ENCODE measurements around the gene SLC26A1. TPM values are rescaled to one million over a fixed set of nuclear protein-coding genes. Genes with fewer than 3 reads are reported as not detected.
A peak's percentile ranks its signal among the peaks of the same experiment; 100 is the strongest.

SLC26A1 gene
- total RNA-seq, 1 donor from 2014 or later, result under 0.01 TPM

DNA sequence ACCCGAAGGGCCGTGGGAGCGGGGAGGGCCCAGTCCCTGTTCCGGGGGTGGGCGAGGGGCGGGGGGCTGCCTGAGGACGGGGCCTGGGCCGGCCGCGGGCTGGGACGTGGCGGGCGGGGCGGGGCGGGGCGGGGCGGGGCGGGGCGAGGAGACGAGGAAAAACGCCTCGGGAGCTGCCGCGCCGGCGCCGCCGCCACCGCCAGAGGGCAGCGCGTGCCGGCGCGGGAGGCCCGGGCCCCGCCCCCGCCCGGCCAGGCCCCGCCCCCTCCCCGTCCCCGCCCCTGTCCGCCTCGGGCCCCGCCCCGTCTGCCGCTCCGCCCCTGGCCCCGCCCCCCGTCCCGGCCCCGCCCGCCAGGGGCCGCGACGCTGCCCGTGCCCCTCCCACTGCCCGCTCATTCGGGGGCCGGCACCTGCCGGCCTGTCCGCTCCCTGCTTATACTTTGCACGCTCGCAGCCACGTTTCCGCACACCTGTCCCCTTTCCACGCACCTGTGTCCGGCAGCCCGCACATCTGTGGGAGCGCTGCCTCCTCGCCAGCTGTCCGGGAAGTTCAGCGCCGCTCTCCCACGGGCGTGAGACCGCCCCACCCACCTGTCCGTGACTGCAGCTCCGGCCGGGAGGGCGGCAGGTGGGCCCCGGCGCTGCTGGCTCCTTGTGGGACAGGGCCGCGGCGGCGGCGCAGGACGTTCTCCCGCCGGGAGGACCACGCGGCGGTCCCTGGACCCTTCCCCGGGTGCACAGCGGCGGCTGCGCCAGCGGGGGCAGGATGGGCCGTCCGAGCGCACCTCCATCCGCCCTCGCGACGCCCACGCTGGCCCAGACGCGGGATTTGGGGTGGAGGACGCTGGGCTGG, 16.6 kb upstream of the SLC26A1 start:
- H3K36me3 ChIP-seq (ENCODE audit: control insufficient read depth, insufficient read depth, low read length), result peaks cover 2% of the 10 kb centered on the region
- peak overlapping the region; percentile 60 for H3K4me3 ChIP-seq (ENCODE audit: low read depth, low read length)
- no peak for DNase-seq (ENCODE audit: low read depth)
- H3K27me3 ChIP-seq (ENCODE audit: control insufficient read depth, insufficient read depth, low read length), result peaks cover 14% of the 10 kb centered on the region
- TF ChIP-seq CTCF (IDR thresholded peaks at IDR 0.05; ENCODE audit: insufficient read depth, low read length, severe bottlenecking), result peak; percentile 12
- FAIRE-seq, result no peak

- DNase-seq (ENCODE audit: low read depth), result no peak
- TF ChIP-seq CTCF (IDR thresholded peaks at IDR 0.05; ENCODE audit: insufficient read depth, low read length, severe bottlenecking), result no peak
Observed at GRCh38 chr4:1008840-1009541, 15.8 kb upstream of the SLC26A1 start.

GRCh38 chr4:1006856-1007255, 13.7 kb upstream of the SLC26A1 start:
- TF ChIP-seq CTCF (IDR thresholded peaks at IDR 0.05; ENCODE audit: insufficient read depth, low read length, severe bottlenecking), result no peak
- Histone ChIP-seq H3K36me3 (ENCODE audit: control insufficient read depth, insufficient read depth, low read length) (no peaks in the 10 kb centered on the region), H3K4me3 (ENCODE audit: low read depth, low read length) (no peak overlapping the region), H3K27me3 (ENCODE audit: control insufficient read depth, insufficient read depth, low read length) (peaks cover 27% of the 10 kb centered on the region)
- DNase-seq (ENCODE audit: low read depth) (no peak), FAIRE-seq (no peak)

More at GRCh38 chr4:1008840-1009541, 15.8 kb upstream of the SLC26A1 start:
- FAIRE-seq, result no peak
- Histone ChIP-seq H3K36me3 (ENCODE audit: control insufficient read depth, insufficient read depth, low read length) (peaks cover 2% of the 10 kb centered on the region), H3K27me3 (ENCODE audit: control insufficient read depth, insufficient read depth, low read length) (peaks cover 15% of the 10 kb centered on the region), H3K4me3 (ENCODE audit: low read depth, low read length) (peak overlapping the region; percentile 43)

- peaks cover 46% of the 10 kb centered on the region for H3K27me3 ChIP-seq (ENCODE audit: control insufficient read depth, insufficient read depth, low read length)
- no peaks in the 10 kb centered on the region for H3K36me3 ChIP-seq (ENCODE audit: control insufficient read depth, insufficient read depth, low read length)
- FAIRE-seq (no peak), DNase-seq (ENCODE audit: low read depth) (no peak)
- no peak for TF ChIP-seq CTCF (IDR thresholded peaks at IDR 0.05; ENCODE audit: insufficient read depth, low read length, severe bottlenecking)
- H3K4me3 ChIP-seq (ENCODE audit: low read depth, low read length), result no peak overlapping the region
Observed at GRCh38 chr4:1004557-1005485, 11.6 kb upstream of the SLC26A1 start.

- peaks cover 48% of the 10 kb centered on the region for H3K27me3 ChIP-seq (ENCODE audit: control insufficient read depth, insufficient read depth, low read length)
- TF ChIP-seq CTCF (IDR thresholded peaks at IDR 0.05; ENCODE audit: insufficient read depth, low read length, severe bottlenecking), result no peak
- H3K36me3 ChIP-seq (ENCODE audit: control insufficient read depth, insufficient read depth, low read length), result no peaks in the 10 kb centered on the region
- FAIRE-seq, result no peak
- no peak overlapping the region for H3K4me3 ChIP-seq (ENCODE audit: low read depth, low read length)
- DNase-seq (ENCODE audit: low read depth), result no peak
Observed at GRCh38 chr4:1004071-1004418, 10.8 kb upstream of the SLC26A1 start.
